ENCODE measurements around the gene RASGRF1.

- no peak for TF ChIP-seq CTCF (conservative IDR thresholded peaks at IDR 0.05)
- no peak for TF ChIP-seq ZFX (IDR thresholded peaks at IDR 0.05)
Observed at GRCh38 chr15:79091204-79091867, 756 bp upstream of the RASGRF1 start.

Data from C4-2B (cell line).